HG02840 (cell line): Measurements from ENCODE around the gene CCL19.

Experiments used
- ATAC-seq: cut with Tn5 transposase; IDR thresholded peaks from one replicate; pipeline ENCODE4 v1.9.1; 2021; ENCODE audit warnings: mild to moderate bottlenecking, moderate library complexity, moderate number of reproducible peaks; ENCODE audit not compliant: unreplicated experiment, low FRiP score

CCL19 gene

DNA sequence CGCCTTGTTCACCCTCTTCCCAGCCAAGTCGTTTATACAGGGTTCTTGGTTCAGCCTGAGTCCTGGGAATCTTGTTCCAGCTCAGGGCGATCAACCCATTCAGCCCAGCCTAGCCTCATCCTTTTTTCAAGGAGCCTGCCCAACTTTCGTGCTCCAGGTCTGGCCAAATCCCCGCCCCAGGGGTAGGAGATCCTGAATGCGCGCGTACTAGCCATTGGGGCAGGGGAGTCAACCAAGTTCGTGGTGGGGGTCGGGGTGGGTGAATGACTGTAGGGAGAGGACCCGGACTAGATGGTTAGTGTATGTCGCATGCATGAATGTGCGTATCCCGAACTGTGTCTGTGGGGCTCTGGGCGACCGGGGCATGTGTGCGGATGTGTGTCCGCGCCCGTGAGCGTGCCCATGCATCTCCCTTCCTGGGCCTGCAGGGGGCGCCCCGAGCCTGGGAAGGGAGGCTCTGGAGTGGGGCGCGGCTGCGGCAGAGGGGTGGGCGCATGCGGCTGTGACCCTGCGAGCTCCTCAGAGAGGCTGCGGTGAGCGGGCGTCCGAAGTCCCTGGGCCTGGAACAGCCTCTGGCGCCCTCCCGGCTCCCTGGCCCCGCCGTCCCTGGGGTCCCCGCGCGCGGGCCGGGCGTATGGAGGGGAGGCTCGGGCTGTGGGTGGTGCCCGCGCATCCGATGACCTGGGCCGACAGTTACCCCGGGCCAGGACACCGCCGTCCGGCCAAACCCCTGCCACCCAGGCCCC lies 10.1 kb upstream of the CCL19 start:
- ATAC-seq: no peak

DNA sequence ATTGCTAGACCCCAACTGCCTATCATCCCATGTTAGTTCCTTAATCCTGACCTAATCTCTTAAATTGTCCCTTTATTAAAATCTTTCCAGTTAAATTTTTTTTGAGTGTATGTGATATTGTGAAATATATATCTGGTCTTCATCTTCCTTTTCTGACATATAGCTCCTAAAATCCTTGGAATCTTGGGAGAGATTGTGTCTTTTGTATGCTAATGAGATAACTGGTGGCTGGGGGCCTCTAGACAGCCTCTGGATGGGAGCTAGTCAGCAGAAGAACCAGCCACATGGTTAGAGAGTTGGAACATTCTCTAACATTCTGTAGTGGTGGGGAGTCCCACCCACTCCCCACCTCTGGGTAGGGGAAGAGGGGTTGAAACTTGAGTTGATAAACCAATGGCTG lies 3.7 kb upstream of the CCL19 start:
- no peak for ATAC-seq

DNA sequence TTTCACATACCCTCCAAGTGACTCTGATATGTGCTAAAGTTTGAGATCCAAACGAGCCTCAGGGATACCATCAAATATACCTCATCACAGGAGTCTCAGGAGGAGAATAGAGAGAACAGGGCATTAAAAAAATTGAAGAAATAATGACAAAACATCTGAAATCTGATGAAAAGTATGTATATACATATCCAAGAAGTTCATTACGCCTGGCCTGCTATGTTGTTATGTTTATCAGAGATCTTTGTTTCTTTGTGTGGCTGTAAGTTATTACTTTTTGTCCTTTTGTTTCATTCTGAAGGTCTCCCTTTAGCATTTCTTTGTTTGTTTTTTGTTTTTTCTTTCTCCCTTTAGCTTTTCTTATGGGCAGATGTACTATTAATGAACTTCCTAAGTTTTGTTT lies 2.5 kb upstream of the CCL19 start:
- no peak for ATAC-seq

GRCh38 chr9:34691936-34692315 lies 850 bp upstream of the CCL19 start:
- no peak for ATAC-seq

DNA sequence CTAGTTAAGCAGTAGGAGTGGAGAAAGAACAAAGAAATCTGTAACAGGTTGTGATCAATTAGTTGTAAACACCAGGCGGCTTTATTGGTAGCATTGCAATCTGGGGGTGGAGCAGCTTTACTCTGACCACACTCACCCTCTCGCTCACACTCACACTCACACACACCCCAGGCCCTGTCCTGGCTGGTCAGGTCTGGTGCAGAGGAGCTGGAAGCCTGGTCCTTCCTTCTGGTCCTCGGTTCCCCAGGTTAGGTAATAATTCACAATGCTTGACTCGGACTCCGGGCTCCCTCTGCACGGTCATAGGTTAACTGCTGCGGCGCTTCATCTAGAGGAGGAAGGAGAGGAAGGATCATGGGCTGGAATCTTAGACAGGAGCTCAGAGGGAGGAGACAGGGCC lies 1.6 kb downstream of the CCL19 start:
- ATAC-seq: no peak

- no peak for ATAC-seq
Measured at GRCh38 chr9:34689116-34689470, 2.0 kb downstream of the CCL19 start.

- ATAC-seq: no peak
Measured at GRCh38 chr9:34688329-34689115, 2.6 kb downstream of the CCL19 start.

DNA sequence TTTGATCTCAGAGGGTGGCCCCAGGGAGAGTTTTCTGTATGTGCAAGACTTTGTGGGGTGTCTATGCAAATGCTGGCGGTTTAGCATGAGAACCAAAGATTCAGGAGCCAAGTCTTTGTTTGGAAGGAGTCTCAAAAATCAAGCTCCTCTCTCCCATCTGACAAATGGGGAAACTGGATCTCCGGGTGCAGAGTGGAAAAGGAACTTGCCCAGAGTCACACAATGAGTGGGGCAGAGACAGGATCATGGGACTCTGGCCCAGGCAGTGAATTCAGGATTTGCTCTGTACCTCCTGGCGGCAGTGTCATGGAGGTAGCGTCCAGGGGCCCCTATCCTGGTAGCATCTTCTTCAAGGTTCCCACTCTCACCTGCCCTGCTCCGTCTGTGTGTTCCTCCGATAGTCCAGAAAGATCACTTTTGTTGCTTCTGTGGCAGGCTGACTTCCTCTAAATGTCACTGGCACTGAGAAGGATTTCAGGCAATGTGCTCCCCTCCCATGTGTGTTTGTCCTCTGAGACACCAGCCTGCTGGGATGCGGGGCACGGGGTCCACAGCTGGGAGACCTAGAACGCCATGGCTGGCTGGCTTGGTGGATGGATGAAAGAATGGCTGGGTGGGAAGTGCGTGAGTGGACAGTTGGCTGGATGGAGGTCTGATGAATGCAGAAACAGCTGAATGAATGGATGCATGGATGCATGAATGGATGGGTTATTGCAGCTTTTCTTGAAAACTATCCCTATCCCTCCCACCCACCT lies 3.6 kb downstream of the CCL19 start:
- ATAC-seq: no peak

GRCh38 chr9:34686732-34687131 lies 4.3 kb downstream of the CCL19 start:
- no peak for ATAC-seq

GRCh38 chr9:34686231-34686630 lies 4.8 kb downstream of the CCL19 start:
- no peak for ATAC-seq

GRCh38 chr9:34685591-34685990 lies 5.5 kb downstream of the CCL19 start:
- no peak for ATAC-seq

DNA sequence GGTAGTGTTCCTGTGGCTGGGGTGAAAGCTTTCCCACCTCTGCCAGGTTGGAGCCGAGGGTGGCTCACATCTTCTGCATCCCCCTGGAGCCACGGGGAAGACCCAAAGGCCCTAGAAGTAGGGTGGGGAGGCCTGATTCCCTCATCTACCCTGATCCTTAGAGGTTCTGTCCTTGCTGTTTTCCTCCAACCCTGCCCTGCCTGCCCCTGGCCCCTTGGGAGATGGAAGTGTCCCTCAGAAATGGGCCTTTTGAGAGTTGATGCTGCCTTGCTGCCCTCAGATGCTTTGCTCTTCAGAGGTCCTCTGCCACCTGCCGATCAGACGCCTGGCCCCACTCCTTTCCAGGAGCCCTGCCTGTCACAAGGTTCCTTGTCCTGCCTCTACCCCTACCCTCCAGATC lies 6.3 kb downstream of the CCL19 start:
- ATAC-seq: no peak

DNA sequence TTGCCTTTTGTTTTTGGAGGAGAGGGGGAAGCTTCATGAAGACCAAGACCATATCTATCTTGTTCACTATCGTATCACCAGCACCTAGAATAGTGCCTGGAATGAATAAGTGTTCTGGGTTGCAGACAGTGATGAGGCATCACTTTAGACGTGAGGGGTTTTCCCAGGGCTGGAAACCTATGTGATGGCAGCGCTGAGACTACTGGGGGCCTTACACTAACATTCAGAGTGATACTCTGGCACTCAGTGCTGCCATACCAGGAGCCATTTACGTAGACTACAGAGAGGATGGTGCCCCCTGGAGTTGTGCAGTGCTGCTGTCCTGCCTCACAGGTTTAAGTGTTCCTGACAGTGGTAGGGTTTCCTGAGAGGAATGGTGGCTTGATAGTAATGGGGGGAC lies 6.9 kb downstream of the CCL19 start:
- no peak for ATAC-seq

DNA sequence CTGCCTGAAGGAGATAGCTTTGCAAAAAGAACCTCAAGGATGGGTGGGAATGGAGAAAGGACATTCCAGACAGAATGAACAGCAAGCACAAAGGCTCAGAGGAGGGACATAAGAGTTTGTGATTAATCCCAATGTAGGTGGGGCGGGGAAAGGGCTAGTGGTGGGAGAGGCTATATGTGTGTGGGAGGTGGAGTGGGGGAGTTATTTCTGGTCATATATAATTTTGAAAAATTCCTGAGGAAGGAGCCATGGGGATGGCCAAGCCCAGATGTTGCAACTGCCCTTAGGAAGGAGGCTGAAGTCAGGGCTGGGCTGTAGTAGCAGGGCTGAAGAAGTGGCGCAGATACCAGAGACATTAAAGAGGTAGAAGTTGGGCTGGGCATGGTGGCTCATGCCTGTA lies 15.2 kb downstream of the CCL19 start:
- ATAC-seq: no peak

GRCh38 chr9:34675048-34675714 lies 15.9 kb downstream of the CCL19 start:
- no peak for ATAC-seq

DNA sequence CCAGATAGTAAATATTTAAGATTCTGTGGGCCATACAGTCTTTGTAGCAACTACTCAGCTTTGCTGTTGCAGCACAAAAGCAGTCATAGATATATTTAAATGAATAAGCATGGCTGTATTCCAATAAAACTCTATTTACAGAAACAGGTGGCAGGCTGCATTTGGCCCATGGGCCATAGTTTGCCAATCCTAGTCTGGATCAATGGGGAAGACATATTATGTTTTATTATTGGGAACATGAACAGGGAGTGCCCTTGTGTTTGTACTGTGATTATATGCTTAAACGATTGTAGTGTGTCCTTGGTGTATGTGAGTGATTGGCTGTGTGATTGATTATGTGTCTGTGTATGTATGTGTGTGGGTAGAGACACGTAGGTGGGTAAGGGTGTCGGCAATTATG lies 16.6 kb downstream of the CCL19 start:
- no peak for ATAC-seq

- no peak for ATAC-seq
Measured at GRCh38 chr9:34671307-34671706, 19.8 kb downstream of the CCL19 start.

DNA sequence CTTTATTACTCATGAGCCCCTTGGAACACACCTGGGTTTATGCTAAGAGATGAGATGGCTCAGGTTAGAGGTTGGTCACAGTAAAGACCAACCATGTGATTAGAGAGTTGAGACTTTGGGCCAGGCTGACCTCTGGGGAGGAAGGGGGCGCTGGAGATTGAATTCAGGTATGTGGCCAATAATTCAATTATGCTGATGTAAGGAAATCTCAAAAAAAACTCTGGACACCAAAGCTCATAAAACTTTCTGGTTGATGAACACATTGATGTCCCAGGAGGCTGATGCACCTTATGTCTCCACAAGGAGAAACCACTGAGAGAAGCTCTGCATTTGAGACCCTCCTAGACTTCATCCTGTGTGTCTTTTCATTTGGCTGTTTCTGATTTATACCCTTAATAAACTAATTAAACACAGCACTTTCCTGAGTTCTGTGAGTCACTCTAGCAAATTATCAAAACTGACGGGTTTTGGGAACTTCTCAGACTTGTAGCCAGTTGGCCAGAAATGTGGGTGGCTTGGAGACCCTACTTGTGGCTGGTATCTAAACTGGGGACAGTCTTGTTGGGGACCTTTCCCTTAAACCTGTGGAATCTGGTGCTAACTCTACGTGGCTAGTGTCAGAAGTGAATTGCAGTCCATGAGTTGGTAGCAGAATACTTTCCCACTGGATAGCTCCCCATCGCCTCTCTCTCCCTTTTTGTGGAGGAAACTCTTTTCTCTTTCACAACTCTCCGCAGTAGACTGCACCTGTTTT lies 21.1 kb downstream of the CCL19 start:
- ATAC-seq: no peak

DNA sequence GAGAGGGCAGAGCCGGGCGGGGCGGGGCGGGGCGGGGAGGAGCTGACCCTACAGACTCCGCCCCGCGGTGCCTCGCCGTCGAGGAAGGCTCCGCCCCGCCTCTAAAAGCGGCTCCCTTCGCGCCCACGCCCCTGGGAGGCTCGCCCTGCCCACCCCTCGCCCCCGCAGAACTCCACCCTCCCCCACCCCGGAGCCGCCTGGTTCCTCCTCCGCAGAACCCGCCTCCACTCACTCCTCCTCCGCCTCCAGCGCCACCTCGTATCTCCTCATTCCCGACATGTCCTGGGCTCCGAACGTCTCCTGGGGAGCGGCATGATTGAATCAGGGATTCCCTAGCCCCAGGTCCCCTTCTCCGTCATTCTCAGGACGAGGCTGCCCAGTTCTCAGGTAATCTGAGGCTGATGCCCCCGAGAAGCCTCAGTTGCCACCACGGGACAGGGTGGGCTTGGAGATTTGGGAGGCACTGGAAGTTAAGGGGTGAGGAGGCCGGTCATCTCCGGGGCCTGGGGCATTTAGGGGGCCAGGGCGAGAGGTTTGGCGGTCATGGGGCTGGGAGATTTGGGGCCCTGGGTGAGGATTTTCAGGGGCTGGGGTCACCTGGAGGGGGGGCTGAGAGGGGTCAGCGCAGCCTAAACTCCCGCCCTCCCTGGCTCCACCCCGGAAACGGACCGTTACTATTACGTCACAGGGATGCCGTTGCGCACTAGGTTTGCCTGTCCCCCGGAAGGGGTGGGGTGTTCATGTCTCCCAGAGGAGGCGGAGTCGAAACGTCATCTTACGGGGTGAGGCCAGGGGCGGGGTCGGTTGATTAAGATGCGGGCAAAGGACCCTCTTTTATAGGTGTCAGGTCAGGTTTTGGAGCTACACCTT lies 25.5 kb downstream of the CCL19 start:
- ATAC-seq: peak; percentile 55
